ENCODE results near the gene PSMD9.

GRCh38 chr12:121947981-121948380 lies 59.4 kb downstream of the PSMD9 start:
- TF ChIP-seq, protein P1, sequence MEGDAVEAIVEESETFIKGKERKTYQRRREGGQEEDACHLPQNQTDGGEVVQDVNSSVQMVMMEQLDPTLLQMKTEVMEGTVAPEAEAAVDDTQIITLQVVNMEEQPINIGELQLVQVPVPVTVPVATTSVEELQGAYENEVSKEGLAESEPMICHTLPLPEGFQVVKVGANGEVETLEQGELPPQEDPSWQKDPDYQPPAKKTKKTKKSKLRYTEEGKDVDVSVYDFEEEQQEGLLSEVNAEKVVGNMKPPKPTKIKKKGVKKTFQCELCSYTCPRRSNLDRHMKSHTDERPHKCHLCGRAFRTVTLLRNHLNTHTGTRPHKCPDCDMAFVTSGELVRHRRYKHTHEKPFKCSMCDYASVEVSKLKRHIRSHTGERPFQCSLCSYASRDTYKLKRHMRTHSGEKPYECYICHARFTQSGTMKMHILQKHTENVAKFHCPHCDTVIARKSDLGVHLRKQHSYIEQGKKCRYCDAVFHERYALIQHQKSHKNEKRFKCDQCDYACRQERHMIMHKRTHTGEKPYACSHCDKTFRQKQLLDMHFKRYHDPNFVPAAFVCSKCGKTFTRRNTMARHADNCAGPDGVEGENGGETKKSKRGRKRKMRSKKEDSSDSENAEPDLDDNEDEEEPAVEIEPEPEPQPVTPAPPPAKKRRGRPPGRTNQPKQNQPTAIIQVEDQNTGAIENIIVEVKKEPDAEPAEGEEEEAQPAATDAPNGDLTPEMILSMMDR (conservative IDR thresholded peaks at IDR 0.05; ENCODE audit: low read depth, low read length), result no peak
- no peak for TF ChIP-seq EZH2 (IDR thresholded peaks at IDR 0.05; ENCODE audit: low read length, unreplicated experiment)
- no peak for TF ChIP-seq EZH2phosphoT487 (IDR thresholded peaks at IDR 0.05; ENCODE audit: borderline replicate concordance, low read length)
